Adipocyte (in vitro differentiated cells): ENCODE measurements around the gene MROH2B.

Experiments
- DNase-seq: peaks from one replicate; pipeline ENCODE4 v3.0.0-alpha.2; 2015; ENCODE audit warnings: low read depth
- H3K27me3 ChIP-seq: replicated peaks from 2 replicates; pipeline ENCODE4 v1.7.0; 2013; ENCODE audit warnings: mild to moderate bottlenecking, low read length, moderate library complexity; ENCODE audit not compliant: control insufficient read depth, insufficient read depth
- H3K36me3 ChIP-seq: 2 replicates; pipeline ENCODE4 v1.7.0; 2013; ENCODE audit warnings: low read length, mild to moderate bottlenecking, moderate library complexity; ENCODE audit not compliant: control insufficient read depth, insufficient read depth, severe bottlenecking
- H3K4me1 ChIP-seq: 2 replicates; pipeline ENCODE4 v1.7.0; 2013; ENCODE audit warnings: mild to moderate bottlenecking, low read length, moderate library complexity; ENCODE audit not compliant: control insufficient read depth, insufficient read depth
- H3K4me3 ChIP-seq: 2 replicates; pipeline ENCODE4 v1.7.0; 2013; ENCODE audit warnings: mild to moderate bottlenecking, low read length, moderate library complexity
- H3K9ac ChIP-seq: 2 replicates; pipeline ENCODE4 v1.7.0; 2013; ENCODE audit warnings: mild to moderate bottlenecking, low read length, moderate library complexity
- H3K9me3 ChIP-seq: 2 replicates; pipeline ENCODE4 v1.7.0; 2013; ENCODE audit warnings: mild to moderate bottlenecking, low read length, moderate library complexity; ENCODE audit not compliant: control insufficient read depth

MROH2B gene

DNA sequence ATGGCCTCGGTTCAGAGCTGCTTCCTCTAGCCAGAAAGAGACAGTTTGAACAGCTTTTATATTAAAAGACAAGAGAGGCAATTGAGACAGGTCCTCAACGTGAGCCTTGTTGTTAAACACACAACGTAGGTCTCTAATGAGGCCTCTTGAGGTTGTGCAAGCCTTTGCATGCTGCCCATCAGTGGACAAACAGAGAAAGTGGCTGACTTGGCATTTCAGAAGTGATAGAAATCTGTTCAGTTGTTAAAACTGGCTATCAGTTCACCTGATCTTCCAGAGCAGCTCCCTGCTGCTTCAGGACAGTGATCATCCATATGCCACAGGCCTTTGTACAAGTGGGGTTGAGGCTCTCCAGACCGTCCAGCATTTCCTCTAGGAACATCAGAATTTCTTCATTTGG lies 58.8 kb downstream of the MROH2B start:
- Histone ChIP-seq H3K9ac (no peak overlapping the region), H3K9me3 (peaks cover 4% of the 10 kb centered on the region), H3K36me3 (no peaks in the 10 kb centered on the region), H3K4me3 (no peak overlapping the region), H3K4me1 (peaks cover 9% of the 10 kb centered on the region), H3K27me3 (no peaks in the 10 kb centered on the region)
- DNase-seq = no peak

- H3K9me3 ChIP-seq = peaks cover 4% of the 10 kb centered on the region
- no peaks in the 10 kb centered on the region for H3K27me3 ChIP-seq
- peaks cover 9% of the 10 kb centered on the region for H3K4me1 ChIP-seq
- no peak for DNase-seq
- no peaks in the 10 kb centered on the region for H3K36me3 ChIP-seq
- H3K4me3 ChIP-seq = no peak overlapping the region
- no peak overlapping the region for H3K9ac ChIP-seq
These were observed 60.6 kb downstream of the MROH2B start for GRCh38 chr5:41010572-41010971.

DNA sequence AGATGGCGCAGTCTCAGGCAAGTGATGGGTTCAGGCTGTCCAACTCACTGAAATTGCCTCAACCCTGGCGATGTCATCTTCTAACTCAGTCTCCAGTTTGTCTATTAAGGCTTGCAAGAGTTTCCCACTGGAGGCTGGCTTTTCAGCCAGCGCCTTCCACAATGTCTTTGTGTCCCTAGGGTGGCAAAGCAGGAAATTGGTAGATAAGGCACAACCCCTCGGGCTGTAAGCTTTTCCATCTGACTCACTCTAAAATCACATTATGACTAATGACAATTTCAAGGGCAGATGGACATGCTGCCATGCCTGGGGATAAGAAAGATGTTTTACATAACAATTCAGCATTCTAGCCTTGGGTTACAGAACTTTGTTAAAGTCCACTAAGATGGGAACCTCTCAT lies 61.9 kb downstream of the MROH2B start:
- no peaks in the 10 kb centered on the region for H3K36me3 ChIP-seq

GRCh38 chr5:41004931-41005330 lies 66.2 kb downstream of the MROH2B start:
- peaks cover 9% of the 10 kb centered on the region for H3K4me1 ChIP-seq
- no peaks in the 10 kb centered on the region for H3K9me3 ChIP-seq
- H3K27me3 ChIP-seq = no peaks in the 10 kb centered on the region
- no peak for DNase-seq
- no peak overlapping the region for H3K4me3 ChIP-seq
- H3K36me3 ChIP-seq = no peaks in the 10 kb centered on the region
- H3K9ac ChIP-seq = no peak overlapping the region

More for the DNA sequence above, 61.9 kb downstream of the MROH2B start:
- Histone ChIP-seq H3K9ac (no peak overlapping the region), H3K4me1 (peaks cover 9% of the 10 kb centered on the region), H3K4me3 (no peak overlapping the region), H3K9me3 (no peaks in the 10 kb centered on the region), H3K27me3 (no peaks in the 10 kb centered on the region)
- DNase-seq = peak; percentile 53

DNA sequence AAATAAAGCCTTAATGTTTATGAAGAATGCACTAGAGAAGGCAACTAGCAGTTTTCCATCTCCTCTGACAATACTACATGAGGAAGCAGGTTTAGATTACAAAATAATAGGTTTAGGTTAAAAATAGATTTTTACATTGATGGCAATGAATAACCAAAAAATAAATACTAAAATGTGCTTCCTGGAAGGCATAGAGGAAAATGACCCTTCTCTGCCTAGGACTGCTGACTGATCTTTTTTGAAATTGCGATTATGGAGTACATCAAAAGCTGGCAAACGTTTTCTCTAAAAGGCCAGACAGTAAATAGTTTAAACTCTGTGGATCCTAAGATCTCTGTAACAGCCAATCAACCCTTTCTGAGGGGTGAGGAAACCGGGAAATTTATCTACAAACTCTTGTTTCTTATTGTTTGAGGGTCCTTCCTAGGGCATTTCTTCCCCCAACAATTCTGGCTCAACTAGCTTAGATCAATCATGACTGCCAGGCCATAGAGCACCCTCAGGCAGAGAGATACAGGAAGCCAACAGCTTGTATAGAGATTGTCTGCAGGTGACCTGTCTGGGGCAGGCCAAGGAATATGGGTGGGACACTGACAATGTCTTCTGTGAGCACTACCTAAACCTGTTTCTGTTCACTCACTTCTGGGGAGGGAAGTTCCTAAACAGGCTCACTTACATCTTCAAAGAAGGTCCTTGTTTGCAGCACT lies 67.3 kb downstream of the MROH2B start:
- no peaks in the 10 kb centered on the region for H3K36me3 ChIP-seq
- DNase-seq = no peak
- no peaks in the 10 kb centered on the region for H3K9me3 ChIP-seq
- H3K4me3 ChIP-seq = no peak overlapping the region
- no peaks in the 10 kb centered on the region for H3K27me3 ChIP-seq
- no peak overlapping the region for H3K9ac ChIP-seq
- H3K4me1 ChIP-seq = peaks cover 5% of the 10 kb centered on the region

GRCh38 chr5:40999966-41000365 lies 71.2 kb downstream of the MROH2B start:
- Histone ChIP-seq H3K4me1 (peaks cover 4% of the 10 kb centered on the region), H3K4me3 (no peak overlapping the region), H3K36me3 (no peaks in the 10 kb centered on the region), H3K27me3 (no peaks in the 10 kb centered on the region), H3K9me3 (no peaks in the 10 kb centered on the region), H3K9ac (no peak overlapping the region)
- DNase-seq = no peak

DNA sequence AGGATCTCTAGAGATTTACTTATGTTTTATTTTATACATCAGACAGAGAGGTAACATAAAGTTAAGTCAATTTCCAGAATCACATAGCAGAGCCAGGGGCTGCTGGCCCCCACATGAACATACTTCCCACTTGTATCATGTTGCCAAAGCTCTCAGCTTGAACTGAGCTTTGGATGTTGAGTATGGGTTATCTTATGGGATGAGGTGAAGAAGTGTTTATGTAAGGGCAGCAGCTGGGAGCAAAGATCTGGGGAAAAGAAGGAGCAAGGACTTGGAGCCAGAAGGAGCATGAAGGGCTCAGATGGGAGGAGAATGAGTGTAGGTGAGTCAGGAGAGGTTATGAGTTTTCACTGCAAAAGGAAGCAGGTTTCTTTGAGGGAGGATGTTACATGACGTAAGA lies 72.0 kb downstream of the MROH2B start:
- H3K4me3 ChIP-seq = no peak overlapping the region
- DNase-seq = no peak
- no peaks in the 10 kb centered on the region for H3K27me3 ChIP-seq
- H3K4me1 ChIP-seq = peaks cover 6% of the 10 kb centered on the region
- no peak overlapping the region for H3K9ac ChIP-seq
- H3K36me3 ChIP-seq = no peaks in the 10 kb centered on the region
- H3K9me3 ChIP-seq = no peaks in the 10 kb centered on the region

DNA sequence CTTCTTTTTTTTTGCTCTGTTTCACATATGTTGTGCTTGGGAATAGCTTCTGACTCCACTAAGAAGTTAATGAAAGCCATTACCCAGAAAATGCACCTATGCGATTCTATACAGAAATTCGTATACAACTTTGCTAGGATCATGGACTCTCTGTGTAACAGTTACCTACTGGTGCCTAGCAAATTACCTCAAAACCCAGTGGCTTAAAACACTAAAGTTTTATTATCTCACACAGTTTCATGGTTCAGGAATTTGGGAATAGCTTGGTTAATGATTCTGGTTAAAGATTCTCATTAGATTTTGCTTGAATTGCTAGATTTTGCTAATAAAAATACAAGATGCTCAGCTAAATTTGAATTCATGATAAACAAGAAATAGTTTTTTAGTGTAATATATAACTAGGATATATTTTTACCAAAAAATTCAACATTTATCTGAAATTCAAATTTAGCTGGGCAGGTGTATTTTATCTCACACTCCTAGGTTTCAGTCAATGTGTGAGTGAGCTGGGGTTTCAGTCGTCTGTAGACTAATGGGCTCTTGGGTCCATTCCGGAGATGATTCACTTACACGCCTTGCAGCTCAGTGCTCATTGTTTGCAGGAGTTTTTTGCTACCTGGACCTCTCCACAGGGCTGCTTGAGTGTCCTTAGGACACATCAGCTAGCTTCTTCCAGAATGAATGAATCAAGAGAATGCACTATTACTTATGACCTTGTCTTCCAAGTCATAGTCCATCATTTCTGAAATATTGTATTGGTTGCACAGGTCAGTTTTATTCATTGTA lies 75.1 kb downstream of the MROH2B start:
- DNase-seq = peak; percentile 12
- no peak overlapping the region for H3K4me3 ChIP-seq
- no peak overlapping the region for H3K9ac ChIP-seq
- no peaks in the 10 kb centered on the region for H3K9me3 ChIP-seq
- no peaks in the 10 kb centered on the region for H3K27me3 ChIP-seq
- peaks cover 33% of the 10 kb centered on the region for H3K4me1 ChIP-seq
- H3K36me3 ChIP-seq = no peaks in the 10 kb centered on the region

GRCh38 chr5:40991981-40992559 lies 79.1 kb downstream of the MROH2B start:
- peaks cover 5% of the 10 kb centered on the region for H3K9me3 ChIP-seq
- no peak for DNase-seq
- no peaks in the 10 kb centered on the region for H3K27me3 ChIP-seq
- peaks cover 52% of the 10 kb centered on the region for H3K4me1 ChIP-seq
- no peaks in the 10 kb centered on the region for H3K36me3 ChIP-seq
- peak overlapping the region; percentile 26 for H3K4me3 ChIP-seq
- peak overlapping the region; percentile 93 for H3K9ac ChIP-seq

- Histone ChIP-seq H3K9ac (peak overlapping the region; percentile 93), H3K9me3 (peaks cover 7% of the 10 kb centered on the region), H3K27me3 (no peaks in the 10 kb centered on the region), H3K4me1 (peaks cover 52% of the 10 kb centered on the region), H3K36me3 (no peaks in the 10 kb centered on the region), H3K4me3 (peak overlapping the region; percentile 26)
- peak; percentile 66 for DNase-seq
These were observed 79.8 kb downstream of the MROH2B start for GRCh38 chr5:40991168-40991980.
